NCI-H2107 (cell line): Measurements from ENCODE around the gene SCN1B.
"Not testable (repeated sequence)": the region's sequence is repeated elsewhere in the genome, so short reads cannot be mapped to it uniquely, and the experiment has no call there.

Source experiments
- DNase-seq: peaks from one replicate; lab custom pipeline; 2025; lab: John Stamatoyannopoulos, UW

The SCN1B gene

DNA sequence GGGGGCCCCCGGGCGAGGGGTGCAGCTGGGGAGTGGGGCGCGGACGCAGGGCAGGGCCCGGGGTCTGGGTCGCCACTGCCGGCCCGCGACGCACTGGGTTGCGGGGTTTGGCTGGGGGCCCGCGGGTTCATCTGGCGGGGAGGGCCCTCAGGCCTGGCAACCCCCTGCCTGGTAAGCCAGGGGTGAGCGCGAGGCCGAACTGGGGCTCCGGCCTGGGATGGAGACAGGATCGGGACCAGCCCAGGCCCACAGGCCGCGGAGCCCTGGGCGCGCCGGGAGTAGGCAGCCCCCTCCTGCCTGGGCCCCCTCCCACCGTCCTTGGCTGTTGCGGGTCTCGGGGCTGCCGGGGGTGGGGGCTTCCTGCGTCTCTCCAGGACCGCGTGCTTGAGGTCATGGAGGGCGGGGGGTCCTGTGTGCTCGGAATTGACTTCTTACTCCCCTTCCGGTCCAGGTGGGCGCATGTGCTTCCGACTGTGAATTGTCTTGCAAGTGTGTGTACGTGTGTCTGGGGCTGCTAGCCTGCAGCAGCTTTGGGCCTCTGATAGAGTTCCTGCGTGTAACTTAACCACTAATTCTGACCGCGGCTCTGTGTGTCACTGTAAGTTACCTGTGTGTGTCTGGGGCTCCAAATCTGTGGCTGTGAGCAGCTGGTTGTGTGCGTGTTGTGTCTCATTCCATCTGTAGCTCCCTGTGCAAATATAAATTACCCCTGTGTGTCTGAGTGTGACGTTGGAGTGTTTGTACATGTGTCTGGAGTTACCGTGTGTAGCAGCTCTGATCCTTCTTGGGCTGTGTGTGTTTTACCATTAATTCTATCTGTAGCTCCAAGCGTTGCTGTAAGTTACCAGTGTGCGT lies 29.4 kb upstream of the SCN1B start:
- DNase-seq: no peak

DNA sequence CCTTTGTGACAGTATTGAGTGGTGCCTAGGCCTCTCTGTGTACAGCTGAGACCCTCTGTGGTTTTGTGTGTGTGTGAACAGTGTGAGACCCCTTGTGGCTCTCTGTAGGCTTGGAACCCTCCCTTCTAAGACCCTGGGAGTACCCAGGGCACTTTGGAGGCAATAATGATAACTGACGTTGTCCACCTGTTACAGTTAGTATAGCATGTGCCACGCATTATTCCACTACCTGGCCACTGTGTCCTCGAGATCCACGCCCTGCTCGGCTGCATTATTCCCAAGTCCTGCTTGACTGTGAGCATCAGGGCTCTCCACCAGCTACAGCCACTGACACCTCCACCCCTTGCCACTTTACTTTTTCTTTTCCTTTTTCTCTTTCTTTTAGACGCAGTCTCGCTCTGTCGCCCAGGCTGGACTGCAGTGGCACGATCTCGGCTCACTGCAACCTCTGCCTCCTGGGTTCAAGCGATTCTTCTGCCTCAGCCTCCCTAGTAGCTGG lies 28.2 kb upstream of the SCN1B start:
- no peak for DNase-seq

DNA sequence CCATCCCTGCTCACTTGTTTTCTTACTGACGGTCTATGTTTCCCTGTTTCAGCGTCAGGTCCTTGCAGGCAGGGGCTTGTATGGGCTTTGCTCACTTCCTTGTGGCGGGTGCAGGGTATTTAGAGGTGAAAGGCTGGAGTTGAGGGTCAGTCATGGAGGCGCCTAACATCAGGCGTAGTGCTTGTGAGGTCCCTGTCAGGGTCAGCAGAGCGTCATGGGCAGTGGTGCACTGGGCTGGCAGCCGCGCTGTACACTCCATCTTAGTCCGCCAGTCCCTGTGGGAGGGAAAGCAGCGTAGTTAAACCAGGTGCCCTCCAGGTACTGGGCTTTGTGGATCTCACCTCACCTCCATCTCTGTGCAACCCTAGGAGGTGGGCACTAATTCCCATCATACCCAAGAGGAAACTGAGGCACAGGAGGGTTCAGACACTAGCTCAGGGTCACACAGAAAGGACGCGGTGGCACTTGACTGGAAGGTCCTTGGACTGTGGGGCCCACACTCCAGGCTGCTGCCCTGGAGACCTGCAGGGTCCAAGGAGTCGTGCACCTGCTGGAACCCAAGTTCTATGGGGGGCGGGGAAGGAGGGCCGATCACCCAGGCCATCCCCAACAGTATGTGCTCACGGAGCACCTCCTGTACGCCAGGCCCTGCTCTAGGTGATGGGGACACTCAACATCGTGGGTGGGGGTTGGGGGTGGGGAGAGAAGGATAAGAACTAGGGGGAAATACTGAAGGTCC lies 25.6 kb upstream of the SCN1B start:
- DNase-seq: no peak

DNA sequence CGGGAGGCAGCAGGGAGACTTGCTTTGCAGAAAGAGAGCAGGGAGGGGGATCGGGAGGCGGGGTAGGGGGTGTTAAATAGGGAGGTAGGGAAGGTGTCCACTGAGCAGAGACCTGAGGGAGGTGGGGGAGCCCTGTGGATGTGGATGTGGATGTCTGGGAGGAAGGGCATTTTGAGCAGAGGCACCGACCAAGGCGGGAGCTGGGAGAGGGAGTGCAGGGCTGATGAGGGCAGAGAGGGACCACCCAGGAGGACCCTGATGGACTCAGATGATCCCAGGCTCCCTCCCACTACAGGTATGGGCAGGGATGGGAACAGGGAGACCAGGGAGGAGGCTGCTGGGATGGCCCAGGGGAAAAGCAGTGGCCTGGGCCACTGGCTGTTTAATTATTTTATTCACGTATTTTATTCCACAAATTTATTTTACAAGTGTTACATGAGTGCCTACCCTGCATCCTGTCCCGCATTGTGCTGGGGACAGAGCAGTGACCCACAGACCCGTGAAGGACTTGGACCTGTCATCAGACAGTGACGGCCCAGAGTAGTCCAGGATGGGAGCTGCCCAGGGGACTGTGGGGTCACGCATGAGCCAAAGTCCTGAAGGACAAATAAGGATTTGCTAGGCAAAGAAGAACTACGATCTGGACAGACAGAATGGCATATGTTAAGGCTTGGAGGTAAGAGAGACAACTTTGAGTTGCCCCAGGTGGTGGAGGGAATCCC lies 24.9 kb upstream of the SCN1B start:
- DNase-seq: no peak

DNA sequence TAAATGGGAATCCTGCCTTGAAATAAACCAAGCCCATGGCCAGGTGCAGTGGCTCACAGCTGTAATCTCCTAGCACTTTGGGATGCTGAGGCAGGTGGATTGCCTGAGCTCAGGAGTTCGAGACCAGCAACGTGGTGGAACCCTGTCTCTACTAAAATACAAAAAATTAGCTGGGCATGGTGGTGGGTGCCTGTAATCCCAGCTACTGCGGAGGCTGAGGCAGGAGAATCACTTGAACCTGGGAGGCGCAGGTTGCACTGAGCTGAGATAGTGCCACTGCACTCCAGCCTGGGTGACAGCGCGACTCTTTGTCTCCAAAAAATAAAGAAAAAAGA lies 24.3 kb upstream of the SCN1B start:
- not testable (repeated sequence) for DNase-seq

DNA sequence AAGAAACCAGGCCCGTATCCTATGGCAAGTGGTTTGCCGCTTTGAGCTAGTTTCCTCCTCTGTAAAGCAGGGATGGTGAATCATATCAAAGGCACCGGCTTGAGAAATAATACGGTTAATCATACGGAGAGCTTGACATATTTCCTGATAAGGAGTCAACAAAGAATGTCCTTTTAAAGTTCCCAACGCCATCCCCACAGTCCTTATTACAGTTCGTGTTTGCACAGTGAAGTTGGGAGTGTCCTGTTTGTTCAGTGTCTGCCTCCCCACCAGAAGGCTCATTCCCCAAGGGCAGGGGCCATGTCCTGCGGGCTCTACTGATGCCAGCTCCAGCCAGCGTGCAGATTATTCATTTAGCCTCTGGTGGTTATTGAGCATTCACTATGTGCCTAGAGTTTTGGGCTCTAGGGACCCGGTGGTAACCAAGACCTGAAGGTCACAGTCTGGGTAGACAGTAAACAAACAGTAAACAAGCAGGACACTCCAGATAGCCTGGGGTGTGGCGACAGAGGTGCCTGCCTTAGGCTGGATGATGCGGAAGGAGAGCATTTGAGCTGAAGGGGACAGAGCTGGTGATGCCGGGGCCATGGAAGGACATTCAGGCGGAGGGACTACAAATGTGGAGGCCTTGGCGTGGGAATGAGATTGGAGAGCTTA lies 23.8 kb upstream of the SCN1B start:
- DNase-seq: no peak

DNA sequence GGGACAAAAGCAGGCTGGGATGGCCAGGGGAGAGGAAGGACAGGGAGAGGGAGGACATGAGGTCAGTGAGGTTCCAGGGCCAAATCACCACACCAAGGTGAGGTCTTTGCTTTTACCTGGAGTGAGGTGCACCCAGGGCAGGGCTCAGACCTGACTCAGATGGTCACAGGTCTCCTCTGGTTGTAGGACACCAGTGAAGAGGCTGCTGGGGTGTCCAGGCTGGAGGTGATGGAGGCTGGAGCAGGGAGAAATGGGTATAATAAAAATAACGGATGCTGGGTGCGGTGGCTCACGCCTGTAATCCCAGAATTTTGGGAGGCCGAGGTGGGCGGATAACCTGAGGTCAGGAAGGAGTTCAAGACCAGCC lies 23.3 kb upstream of the SCN1B start:
- DNase-seq: no peak

DNA sequence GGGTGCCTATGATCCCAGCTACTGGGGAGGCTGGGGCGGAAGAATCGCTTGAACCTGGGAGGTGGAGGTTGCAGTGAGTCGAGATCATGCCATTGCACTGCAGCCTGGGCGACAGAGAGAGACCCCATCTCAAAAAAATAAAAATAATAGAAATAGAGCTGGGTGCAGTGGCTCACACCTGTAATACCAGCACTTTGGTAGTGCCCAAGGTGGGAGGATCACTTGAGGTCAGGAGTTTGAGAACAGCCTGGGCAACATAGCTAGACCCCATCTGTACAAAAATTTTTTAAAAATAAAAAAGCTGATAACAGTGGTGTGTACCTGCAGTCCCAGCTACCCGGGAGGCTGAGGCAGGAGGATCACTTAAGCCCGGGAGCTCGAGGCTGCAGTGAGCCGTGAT lies 22.8 kb upstream of the SCN1B start:
- DNase-seq: not testable (repeated sequence)

DNA sequence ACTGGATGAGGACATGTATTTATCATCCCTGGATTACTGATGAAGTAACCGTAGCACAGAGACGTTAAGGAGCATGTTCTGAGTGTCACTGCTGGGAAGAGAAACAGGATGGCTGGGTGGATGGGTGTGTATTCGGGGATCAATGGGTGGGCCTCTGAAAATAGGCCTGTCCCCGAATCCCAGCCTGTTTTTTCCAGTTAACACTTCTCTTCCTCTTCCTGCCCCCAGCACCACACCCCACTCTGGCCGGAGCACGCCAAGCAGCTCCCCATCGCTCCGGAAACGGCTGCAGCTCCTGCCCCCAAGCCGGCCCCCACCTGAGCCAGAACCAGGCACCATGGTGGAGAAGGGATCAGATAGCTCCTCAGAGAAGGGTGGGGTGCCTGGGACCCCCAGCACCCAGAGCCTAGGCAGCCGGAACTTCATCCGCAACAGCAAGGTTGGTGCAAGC lies 21.4 kb upstream of the SCN1B start:
- no peak for DNase-seq

DNA sequence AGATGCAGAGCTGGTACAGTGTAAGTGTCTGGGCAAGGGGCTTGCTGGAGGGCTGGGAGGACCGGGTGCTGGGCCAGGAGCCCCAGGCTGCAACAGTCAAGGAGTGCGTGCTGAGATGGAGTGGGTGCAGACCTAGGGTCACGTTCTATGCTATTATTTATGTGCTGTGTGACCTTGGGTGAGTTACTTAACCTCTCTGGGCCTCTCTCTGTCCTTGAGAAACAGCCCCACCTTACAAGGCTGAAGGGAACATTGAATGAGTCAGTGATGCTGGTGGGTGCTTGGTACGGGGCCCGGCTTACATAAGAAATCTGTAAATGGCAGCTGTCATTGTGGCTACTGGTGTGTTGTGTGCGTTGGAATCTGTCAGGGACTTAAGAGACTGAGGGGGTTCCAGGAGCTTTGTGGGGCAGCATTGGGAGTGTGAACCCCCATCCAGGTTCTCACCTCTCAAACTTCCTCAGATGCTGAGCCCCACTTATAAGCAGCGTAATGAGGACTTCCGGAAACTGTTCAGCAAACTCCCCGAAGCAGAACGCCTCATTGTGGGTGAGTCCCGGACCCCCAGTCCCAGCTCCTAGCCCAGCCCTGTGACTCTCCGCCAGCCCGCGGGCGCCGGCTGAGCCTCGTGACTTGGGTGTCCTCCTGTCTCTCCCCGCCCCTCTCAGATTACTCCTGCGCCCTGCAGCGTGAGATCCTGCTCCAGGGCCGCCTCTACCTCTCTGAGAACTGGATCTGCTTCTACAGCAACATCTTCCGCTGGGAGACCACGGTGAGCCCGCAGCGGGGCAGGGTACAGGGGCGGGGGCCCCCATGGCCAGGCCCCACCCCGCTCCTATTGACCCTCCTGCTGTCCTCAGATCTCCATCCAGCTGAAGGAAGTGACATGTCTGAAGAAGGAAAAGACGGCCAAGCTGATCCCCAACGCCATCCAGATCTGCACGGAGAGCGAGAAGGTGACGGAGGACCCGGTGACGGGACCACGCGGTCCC lies 20.6 kb upstream of the SCN1B start:
- no peak for DNase-seq

DNA sequence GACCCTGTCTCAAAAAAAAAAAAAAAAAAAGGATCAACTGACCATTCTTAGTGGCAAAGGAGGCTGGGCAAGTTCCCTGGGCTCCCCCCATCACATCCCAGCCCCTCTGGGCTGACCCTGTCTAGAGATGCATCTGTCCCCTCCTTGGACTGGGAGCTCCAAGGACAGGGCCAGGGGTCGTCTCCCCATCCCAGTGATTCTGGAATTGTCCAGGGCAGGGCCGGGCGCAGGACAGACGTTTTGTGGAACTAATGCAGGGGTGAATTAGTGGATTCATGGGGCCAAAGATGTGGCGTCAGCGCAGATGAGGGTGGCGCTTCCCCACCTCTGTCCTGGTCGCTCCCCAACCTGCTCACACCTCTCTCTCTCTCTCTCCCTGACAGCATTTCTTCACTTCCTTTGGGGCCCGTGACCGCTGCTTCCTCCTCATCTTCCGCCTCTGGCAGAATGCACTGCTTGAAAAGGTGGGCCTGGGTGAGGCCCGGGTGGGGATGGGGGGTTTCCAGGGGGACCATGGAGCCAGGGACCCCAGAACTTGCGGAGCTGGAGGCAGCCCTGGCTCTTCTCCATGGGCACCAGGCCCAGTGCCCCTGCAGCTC lies 19.1 kb upstream of the SCN1B start:
- no peak for DNase-seq

DNA sequence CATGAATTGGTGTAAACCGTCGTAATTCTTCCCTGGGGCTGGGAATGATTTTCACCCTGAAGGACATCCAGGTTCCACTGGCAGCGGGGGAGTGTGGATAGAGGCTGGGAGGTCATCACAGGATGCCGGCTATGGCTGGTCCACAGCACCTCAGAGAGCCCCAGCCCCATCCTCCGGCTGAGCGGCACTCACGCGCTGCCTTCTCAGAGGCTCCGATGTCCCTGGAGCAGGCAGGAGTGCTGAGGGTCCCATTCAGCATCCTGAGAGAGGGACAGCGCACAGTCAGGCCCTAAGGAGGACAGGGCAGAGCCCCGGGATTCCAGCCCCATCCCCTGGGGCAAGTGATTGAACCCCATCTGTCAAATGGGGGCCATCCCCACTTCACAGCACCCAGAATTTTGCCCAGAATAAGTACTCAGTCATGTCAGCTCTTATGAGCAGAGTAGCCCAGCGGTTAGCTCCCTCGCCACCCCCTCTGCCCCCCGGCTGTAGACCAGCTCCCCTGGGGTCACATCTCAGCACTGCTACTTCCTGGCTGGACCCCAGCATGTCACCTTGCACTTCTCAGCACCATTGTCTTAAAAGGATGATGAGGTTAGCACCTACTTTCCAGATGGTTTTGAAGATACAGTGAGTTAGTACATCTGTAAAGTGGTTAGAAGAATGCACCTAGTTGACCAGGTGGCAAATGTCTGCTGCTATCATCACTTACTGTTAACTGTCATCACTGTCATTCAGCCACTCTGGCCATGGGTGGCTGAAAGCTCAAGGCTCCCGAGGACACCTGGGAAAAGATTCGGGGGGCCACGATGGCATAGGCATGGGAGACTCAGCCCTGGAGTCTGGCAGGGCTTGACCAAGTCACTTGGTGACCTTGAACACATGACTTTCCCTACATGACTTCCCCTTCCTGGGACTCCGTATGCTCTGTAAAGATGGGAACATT lies 18.3 kb upstream of the SCN1B start:
- no peak for DNase-seq

DNA sequence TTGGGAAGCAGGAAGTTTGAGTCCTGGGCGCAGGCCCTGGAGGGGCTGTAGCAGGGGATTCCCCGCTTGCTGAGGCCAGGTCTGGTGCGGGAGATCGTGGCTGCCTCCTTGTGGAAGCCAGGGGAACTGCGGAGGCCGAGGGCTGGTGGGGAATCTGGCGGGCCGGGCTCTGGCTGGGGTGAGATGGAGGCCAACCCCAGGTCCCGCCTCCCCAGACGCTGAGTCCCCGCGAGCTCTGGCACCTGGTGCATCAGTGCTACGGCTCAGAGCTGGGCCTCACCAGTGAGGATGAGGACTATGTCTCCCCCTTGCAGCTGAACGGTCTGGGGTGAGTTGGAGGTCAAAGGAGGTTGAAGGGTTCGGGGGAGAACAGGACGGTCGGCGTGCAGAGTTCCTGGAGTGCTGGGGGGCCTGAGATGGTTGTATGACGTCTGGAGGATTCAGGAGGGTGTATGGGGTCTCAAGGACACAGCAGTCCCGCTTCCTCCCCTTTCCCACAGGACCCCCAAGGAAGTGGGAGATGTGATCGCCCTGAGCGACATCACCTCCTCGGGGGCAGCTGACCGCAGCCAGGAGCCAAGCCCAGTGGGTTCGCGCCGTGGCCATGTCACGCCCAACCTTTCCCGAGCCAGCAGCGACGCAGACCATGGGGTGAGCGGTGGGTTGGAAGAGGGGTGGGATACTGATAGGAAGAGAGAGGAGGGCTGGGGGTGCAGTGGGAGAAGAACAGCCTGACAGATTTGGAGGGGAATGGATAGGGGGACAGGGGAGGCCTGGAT lies 17.0 kb upstream of the SCN1B start:
- DNase-seq: no peak

DNA sequence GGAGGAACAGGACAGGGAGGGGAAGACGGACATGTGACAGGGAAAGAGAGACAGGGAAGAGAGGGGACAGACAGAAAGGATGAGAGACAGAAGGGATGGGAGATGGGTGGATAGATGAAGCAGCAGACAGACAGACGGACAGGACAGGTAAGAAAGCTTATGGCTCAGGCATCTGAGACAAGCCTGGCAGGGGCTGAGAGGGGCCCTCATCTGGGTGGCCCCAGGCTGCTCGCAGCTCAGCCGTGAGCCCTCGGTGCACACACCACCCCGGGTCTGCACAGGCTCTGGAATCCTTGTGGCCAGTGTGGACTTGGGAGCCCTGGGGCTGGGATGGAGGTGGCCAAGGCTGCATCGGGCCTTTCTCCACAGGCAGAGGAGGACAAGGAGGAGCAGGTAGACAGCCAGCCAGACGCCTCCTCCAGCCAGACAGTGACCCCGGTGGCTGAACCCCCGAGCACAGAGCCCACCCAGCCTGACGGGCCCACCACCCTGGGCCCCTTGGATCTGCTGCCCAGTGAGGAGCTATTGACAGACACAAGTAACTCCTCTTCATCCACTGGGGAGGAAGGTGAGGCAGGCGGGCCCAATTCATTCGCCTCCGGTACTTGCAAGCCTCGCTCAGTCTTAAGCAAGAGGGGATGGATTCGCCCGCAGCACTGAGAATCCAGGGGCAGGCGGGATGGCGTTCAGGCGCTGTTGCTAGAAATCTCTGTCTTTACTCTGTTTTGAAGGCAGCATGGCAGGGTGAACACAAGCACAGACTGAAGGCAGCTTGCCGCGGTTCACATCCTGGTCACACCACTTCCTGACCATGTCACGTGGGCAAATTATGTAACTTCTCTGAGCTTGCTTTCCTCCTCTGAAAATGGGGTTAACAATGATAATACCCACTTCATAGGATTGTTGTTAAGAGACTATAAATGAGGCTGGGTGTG lies 16.2 kb upstream of the SCN1B start:
- no peak for DNase-seq

DNA sequence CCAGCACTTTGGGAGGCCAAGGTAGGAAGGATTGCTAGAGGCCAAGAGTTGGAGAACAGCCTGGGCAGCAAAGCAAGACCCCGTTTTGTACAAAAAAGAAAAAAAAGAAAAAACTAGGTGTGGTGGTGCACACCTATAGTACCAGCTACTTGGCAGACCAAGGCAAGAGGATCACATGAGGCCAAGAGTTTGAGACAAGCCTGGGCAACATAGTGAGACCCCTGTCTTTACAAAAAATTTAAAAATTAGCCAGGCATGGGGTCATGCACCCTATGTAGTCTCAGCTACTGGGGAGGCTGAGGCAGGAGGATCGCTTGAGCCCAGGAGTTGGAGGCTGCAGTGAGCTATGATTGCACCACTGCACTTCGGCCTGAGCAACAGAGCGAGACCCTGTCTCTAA lies 15.5 kb upstream of the SCN1B start:
- DNase-seq: not testable (repeated sequence)

DNA sequence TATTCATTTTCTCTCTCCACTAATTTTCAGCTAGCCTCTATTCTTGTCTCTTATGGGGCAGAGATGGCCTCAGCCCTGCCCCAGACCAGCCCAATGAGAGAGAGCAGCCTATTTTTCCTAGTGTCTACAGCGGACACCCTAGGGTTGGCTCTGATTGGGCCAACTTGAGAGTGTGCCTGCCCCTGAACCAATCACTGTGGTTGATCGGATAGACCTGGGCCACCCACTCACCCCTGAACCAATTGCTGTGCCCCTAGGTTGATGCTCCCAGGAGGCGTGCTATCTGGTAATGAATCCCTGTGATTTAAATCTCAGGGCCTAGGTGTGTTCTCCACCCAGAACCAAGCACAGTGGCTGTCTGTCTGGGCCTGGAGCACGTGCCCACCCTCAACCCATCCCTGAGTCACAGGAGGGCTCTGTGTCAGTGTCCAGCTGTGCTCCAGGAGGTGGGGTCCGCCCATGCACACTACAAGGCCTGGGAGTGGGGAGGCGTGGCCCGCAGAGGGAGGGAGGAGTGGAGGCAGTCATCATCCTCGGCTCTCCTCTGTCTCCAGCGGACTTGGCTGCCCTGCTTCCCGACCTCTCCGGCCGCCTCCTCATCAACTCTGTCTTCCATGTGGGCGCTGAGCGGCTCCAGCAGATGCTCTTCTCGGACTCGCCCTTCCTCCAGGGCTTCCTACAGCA lies 14.9 kb upstream of the SCN1B start:
- DNase-seq: no peak

DNA sequence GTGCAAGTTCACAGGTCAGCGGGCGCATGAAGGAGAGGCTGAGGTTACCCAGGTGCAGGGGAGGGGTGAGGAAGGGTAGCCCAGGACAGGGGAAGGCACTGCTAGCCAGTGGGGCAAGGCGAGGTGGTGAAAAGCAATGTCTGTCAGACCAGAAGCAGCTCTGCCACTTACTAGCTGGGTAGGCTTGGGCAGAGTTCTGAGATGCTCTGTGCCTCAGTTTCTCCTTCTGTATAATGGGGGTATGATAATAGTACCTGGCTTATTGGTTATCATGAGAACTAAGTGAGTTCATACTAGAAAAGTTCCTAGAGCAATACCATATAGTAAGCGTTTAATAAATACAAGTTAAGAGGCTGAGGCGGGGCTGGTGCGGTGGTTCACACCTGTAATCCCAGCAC lies 14.3 kb upstream of the SCN1B start:
- DNase-seq: no peak
